LoVo (cell line): ENCODE data around the gene TMEM178B.

Experiments used
- DNase-seq: peaks from one replicate; pipeline ENCODE4 v3.0.0-alpha.2; 2016; ENCODE audit warnings: low spot score

Gene TMEM178B

DNA sequence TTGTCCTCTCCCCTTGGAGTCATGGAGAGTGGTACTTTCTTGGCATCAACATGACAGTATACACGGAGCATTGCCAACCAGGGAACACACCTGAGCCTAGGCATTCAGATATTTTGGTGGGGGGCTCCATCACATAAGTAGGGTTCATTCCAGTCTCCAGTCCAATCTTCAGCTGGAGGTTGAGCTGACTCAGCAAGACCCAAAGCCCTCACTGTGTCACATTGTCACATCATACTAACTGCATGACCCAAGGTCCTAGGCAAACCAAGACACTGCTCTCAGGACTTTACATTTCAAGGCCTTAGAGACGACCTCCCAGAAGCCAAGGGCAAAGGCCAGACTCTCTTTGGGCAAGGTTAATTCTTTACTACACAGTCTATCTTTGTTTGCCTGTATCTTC lies 190.1 kb downstream of the TMEM178B start:
- DNase-seq: no peak

DNA sequence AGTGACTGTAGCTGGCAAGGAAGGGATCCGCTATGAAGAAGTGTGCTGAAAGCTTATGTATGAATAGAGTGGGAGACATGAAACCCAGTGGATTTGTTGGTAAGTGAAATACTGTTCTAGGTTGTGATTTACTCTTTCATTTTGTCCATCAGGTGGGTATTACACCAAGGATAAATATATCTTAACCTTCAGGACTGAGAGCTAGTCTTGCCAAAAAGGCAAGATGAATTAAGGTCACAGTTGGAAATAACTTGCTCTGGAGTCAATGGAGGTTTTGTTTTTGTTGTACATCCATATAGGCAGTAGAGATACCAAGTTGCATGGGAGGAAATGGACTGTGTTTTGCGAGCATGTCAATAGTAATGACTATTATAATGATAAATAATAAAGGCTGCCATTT lies 190.6 kb downstream of the TMEM178B start:
- DNase-seq: no peak

DNA sequence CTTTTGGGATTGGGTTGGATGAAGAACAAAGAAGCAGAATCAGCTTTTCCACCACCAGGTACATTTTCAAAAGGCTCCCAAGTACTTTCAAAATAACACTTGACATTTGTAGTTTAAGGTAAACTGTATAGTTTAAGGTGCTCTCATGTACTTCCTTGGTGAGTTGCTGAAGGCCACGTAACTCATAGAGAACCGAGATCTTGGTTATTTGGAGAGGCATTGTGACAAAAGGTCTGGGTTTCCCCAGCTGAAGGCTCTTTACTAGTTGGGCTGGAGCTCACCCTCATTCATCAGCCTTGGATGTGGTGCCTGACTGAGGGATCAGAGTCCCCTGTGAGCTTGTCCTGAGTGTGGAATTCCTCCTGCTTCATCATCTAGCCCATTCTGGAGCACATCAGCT lies 191.8 kb downstream of the TMEM178B start:
- DNase-seq: no peak

DNA sequence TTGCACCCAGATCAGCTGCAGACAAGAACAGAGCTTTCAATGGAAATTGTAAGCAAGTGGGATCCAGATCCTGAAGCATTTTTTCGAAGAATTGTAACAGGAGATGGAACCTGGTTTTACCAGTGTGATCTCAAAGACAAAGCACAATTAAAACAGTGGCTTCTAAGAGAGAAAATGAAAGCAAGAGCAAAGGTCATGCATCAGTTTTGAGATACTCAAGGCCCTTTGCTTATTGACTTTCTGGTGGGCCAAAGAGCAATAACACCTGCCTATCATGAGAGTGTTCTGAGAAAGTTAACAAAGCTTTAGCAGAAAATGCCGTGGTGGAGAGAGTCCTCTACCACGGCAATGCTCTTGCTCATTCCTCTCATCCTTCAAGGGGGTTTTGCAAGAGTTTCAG lies 194.8 kb downstream of the TMEM178B start:
- no peak for DNase-seq

DNA sequence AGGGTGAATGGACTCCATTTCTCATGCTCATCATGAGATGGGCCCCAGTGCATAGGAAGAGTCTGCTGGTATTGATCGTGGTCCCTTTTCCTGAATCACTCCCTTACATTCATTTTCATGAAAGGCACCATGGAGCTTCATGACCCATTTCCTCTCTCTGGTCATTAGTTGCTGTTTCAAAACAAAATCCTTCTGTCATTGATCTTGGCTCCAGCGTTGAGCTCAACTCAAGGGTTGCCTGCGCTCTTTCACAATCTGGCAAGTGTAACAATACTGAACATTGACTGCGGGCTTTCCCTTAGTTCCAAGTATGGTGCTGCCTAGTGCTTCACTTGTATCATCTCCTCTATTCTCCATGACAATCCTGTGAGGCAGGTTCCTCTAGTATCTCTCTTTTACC lies 197.6 kb downstream of the TMEM178B start:
- DNase-seq: no peak

DNA sequence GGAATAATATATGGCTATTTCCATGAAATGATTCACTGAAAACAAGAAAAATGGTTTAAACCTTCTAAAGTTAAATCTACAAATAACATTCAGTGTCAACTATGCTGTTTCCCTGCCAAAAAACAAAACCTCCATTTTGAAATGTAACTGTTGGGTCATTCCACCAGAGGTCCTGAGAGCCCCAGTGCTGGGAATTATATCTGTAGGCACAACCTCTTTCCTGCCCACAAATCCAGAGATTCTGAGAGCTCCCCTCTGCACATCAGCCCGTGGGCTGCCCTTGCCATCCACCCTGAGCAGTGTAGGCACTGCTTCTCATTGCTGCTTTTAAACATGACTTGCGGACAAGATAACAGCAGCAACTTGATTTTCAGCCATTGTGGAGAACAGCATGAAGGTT lies 198.6 kb downstream of the TMEM178B start:
- DNase-seq: no peak

DNA sequence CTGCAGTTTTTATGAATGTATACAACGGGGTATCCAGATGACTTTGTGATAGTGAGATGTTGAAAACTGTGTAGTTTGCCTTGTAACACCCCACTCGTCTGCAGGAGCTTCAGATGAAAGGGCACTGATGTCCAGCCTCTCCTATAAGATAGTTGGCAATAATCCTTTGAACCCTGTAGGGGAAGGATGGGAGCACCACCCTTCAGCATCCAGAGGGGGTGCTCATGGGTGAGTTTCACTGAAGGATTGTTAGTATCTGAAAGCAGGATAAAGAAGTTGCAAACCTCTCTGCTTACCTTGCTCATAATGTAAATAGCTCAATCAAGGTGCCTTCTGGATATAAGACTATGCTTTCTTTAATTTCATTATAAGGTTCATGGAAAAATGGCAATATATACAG lies 201.5 kb downstream of the TMEM178B start:
- no peak for DNase-seq

DNA sequence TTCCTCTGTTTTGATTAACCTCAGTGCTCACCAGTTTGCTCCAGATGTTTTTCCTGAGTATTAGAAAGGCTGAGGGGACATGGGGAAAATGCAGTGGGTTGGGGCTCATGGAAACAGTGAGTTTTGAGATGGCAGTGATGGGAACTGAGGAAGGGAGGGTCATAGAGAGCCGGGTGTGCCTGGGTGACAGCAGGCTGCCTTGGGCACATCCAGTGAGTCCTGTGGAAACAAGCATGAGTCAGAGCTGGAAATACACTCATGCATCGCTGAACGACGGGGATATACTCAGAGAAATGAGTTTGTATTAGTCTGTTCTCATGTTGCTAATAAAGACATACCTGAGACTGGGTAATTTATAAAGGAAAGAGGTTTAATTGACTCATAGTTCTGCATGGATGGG lies 202.2 kb downstream of the TMEM178B start:
- no peak for DNase-seq

DNA sequence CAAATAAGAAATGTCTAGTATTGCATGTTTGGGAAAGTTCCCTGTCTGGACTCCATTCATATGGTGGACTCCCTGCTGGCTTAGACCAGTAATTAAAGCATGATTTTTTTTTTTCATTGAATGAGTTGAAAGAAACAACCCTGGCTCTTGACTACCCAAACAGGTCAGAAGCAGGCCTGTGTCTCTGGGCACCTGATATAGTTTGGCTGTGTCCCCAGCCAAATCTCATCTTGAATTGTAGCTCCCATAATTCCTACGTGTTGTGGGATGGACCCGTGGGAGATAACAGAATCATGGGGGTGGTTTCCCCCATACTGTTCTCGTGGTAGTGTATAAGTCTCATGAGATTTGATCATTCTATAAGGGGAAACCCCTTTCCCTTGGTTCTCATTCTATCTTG lies 206.2 kb downstream of the TMEM178B start:
- no peak for DNase-seq

DNA sequence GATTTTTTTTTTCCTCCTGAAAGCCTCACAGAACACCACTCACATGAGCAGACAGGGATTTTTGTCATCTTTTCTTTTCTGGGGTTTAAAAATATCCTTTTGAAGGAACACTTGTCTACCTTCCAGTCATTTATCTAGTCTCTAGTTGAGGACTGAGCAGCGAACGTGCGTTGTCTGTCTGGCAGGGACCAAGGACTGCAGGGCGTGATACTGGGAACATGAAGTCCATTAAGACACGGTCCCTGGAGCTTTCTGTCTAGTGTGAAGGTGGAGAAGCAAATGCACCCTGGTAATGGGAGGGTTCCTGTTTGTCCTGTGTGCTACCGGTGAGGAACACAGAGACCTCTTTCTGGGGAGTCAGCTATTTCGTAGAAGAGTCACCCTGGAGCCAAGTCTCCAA lies 207.4 kb downstream of the TMEM178B start:
- no peak for DNase-seq

DNA sequence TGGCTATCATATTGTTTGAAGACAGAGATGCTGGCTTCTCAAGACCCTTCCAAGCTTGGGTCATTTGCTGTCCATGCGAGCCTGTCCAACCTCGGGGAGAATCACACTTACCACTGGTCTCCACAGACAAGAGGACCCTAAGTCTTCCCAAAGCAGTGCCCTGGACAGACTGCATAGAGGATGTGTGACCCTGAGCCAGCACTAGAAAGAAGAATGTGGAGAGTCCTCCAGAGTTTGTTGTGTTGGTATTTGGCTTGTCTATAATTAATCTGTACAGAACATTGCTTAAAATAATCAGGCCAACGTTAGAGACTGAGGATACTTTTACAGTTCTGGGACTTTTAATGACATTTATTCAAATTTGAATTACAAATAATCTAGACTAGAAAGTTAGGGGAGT lies 212.7 kb downstream of the TMEM178B start:
- DNase-seq: no peak

DNA sequence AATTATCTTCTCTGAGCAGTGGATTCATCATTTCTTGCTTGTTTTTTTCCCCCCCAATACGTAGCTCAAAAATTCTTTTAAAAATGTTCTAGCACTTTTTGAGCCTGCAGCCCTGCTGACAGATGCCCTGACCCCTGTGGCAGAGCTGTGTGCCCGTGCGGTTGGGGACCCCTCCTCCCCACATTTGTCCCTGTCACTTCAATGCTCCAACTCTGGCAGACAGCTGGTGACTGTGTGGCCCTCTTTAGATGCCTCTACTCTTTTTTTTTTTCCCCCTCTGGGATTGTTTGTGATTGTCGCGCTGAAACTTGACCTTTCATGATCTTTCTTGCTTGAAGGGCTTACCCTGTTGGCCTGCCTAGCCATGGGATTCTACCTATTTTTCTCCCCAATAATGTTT lies 214.1 kb downstream of the TMEM178B start:
- DNase-seq: no peak

DNA sequence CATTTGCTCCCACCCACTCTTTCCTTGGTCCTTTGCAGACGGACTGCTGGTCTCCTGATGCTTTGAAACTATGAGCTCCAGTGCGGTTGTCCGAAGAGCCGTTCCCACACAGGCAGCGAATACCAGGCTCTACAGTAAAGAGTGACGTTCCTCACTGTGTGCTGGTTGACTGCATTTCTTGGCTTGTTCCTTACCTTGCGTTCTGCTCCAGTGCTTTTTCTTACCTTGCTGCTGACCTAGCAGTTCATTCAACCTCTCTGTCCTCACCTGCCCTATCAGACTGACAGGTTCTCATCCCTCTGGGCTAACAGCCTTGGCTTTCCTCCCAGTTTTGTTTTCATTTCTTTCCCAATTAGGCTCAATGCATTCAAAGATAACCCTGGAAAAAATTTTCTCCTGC lies 214.8 kb downstream of the TMEM178B start:
- DNase-seq: no peak

DNA sequence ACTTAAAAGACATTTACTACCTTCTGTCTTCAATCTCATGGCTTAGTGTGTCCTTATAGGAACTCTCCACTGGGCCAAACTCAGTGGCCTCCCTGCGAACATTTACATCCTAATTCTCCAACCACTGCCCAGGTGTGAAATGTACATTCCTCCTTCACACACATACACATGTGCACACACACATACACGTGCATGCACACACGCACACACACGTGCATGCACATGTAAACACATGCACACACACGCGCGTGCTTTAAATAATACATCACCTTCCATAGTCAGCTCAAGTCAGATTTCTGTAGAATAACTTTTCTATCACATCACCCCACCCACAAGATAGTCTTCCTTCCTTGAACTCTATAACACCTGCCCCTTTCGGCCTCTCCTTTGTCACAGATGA lies 216.5 kb downstream of the TMEM178B start:
- DNase-seq: no peak

DNA sequence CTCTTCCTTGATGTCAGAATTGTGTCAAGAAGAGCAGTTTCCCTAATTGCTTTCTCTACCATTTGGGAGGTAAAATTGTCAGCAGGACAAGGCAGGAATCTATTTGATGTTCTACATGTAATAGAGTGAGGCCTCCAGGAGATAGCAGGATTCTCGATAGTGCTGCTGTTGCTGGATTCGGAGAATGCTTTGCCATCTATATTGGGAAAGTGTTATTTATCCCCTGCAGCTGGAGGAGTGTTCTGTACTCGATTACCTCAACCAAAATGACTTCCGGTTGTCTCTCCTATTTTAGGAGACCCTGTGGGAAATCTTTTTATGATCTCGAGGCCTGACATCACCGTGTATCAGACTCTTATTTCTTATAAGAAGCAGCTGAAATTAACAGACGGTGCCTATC lies 217.1 kb downstream of the TMEM178B start:
- no peak for DNase-seq

DNA sequence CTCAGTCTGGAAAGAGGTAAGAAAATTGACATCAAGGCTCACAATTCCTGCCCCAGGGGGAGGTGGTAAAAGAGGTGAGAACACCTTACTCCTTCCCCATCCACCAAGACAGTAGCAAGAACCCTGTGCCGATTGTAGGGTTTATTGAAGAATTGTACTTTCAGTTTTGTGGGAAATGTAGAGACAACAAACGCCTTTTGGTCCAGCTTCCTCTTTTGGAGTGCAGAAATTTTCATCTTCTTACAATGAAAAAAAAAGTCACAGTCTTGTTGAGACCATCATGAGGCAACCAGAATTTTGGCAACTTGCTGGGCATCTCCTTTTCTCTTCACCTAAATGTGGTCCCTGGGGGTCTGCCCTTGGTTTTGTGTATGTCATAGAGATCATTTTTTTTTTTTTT lies 217.7 kb downstream of the TMEM178B start:
- no peak for DNase-seq

DNA sequence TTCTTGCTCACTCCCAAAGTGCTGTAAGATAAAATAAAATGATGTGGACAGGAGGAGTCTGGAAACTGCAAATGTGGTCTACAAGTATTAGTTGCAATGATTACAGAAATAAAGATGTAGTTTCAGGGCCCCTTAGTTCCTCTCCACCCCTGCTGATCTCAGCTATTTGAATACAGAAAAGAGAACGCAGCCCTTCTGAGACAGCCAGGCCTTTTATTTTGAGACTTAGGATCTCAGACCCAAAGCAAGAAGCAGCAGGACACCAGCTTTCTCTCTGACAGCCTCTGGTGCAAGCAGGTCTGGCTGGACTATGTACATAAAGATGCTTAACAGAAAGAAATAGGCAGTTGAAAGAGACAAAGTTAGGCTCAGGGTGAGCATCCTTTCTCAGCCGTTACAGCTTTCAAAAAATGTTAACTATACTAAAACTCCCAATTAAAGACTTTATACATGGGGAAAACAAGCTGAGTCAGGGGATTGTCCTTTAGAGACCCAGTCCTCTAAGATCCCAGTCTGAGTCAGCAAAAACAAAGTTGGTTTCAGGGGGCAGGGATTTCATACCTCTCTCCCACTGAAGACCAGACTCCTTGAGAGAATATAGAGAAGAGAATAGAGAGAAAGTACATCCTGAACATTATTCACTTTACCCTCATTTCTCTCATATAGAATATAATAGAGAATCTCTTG lies 220.4 kb downstream of the TMEM178B start:
- no peak for DNase-seq

DNA sequence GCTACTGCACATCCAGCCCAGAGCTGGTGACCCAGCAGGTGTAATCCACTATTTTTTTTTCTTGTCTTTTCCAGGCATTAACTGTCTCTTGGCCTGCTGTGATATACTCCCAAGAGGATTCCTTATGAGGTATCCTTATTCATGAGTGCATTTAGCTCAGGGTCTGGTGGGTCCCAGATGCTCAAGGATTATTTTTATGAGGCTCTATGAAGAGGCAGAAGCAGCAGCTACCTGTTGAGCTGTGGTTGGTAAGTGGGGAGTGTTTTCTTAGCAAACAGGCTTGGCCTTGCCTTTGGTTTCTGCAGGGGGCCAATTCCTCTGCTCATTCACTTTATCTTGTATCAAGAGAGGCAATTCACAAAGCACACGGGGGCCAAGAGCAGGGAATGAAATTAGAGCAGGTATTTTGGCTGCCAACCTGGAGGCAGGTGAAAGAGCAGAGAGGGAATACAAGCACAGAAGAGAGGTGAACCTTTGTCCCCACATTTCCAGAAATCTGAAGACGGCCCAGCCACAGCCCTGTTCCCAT lies 221.6 kb downstream of the TMEM178B start:
- DNase-seq: no peak

DNA sequence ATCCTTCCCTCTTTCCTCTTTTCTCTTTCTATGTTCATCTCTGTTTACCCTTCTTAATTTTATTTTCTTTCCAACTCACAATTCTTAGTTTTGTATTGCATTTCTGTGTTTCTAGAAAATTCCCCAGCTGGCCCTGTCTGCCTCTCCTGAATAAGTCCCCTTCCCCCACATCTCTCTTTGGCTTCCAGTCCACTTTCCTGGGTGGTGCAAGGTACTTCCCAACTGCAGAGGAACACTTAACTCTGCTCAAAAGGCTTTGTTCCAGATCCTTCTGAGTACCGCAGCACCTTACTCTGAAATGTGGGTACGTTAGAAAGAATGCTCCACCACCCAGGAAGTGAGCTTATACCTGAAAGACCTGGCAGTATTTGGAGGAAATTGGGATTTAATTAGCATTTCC lies 227.0 kb downstream of the TMEM178B start:
- no peak for DNase-seq

DNA sequence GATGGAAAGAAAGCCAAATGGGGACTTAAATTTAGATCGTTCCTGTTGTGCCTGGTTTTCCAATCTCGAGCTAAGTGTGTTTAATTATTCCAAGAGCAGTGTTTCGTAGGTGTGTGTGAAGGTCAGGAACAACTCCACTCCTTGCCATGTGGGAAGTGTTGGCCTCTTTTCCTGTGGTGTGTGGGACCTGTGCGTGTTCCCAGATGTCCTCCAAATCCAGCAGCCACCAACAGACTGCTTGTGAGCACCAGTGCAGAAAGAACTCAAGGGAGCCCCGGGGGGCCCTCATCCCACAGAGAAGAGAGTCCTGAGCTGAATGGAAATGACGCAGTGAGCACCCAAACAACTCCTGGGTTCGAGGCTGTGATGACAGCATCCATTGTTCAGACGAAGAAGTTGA lies 227.7 kb downstream of the TMEM178B start:
- DNase-seq: no peak

DNA sequence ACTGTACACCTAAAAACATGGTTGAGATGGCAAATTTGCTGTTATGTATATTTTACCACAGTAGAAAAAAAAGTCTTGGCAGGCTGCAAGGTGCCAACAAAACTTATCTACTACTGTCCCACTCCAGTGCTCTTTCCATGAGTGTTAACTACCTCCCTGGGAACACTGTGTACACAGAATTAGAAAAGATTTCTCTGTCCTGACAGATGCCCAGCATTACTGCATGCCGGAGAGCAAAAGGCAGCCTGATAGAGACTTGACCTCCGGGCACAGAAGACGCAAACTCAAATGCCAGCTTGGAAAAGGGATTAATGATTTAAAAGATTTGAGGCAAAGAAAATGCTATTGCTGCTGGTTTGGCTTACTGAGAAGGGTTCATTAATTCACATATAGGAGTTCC lies 228.8 kb downstream of the TMEM178B start:
- no peak for DNase-seq

DNA sequence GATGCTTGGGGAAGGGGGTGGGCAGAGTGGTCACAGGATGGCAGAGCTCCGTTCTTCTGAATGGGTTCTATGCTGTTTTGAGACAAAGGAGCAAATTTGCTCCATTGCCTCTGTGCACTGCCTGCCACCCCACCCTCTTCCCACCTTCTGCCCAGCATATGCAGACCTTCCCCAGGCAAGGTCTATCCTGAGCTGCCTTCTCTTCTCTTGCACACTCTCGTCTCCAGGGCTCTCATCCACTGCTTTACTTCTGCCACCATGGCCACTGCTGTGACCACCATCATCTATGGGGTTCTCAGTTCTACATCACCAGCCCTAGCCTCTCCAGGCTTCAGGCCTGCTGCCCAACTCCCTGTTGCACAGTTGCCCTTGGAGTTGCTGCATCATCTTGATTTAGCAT lies 230.4 kb downstream of the TMEM178B start:
- DNase-seq: no peak

DNA sequence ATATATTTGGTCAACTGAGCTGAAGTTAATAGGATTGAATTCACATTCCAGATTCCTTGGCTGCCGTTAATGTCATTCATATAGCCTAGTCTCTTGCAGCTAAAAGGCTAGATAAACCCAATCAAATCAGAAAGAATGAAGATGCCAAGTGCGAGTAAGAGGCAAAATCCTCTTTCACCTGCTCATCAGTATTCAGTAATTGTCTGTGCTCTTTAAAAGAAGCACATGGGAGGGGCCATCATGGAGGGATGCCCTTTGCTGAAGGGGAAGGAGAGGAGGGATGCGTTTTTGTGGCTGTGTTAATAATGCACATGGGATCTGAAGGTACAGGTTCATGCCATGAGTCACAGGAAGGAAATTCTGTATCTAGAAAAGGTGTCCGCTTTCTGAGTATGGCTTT lies 232.2 kb downstream of the TMEM178B start:
- DNase-seq: no peak

DNA sequence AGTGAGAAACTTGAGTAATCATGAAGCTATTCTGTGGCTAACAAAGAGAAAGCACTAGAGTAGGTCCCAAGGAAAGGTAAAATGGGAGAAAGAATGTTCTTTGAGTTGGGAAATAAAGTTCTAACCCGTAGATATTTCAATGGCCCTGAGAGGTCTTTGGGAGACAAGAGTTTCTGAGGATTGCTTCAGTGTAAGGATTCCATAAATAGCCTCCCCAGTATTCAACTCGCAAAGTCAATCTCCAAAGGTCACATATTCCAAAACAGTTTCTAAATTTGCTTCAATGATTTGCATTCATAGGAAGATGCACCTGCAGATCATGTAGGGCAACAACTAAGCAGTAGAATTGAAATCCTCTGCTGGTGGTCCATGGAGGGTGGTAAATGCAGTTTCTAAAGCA lies 238.5 kb downstream of the TMEM178B start:
- no peak for DNase-seq
